ENCODE results near the gene ZNF649.

- TF ChIP-seq CTCF (conservative IDR thresholded peaks at IDR 0.05; ENCODE audit: low read depth, low read length), result no peak
- TF ChIP-seq EZH2 (IDR thresholded peaks at IDR 0.05; ENCODE audit: borderline replicate concordance, low read depth, low read length, poor library complexity, severe bottlenecking), result no peak
These were observed 20.1 kb downstream of the ZNF649 start for GRCh38 chr19:51884713-51885112.

Measured in A673 (cell line).